Activated gamma-delta T cell treated with Interleukin-2 at 50 U/mL for 16 hours (primary cell): ENCODE results near the gene IMMP2L.
"Not testable (repeated sequence)": the region's sequence is repeated elsewhere in the genome, so short reads cannot be mapped to it uniquely, and the experiment has no call there.

Experiments used
- DNase-seq: peaks from one replicate; pipeline ENCODE4 v3.0.0-alpha.2; 2020

Gene IMMP2L

DNA sequence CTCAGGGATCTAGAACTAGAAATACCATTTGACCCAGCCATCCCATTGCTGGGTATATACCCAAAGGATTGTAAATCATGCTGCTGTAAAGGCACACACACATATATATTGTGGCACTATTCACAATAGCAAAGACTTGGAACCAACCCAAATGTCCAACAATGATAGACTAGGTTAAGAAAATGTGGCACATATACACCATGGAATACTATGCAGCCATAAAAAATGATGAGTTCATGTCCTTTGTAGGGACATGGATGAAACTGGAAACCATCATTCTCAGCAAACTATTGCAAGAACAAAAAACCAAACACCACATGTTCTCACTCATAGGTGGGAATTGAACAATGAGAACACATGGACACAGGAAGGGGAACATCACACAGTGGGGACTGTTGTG lies 56.9 kb downstream of the IMMP2L start:
- DNase-seq: not testable (repeated sequence)

DNA sequence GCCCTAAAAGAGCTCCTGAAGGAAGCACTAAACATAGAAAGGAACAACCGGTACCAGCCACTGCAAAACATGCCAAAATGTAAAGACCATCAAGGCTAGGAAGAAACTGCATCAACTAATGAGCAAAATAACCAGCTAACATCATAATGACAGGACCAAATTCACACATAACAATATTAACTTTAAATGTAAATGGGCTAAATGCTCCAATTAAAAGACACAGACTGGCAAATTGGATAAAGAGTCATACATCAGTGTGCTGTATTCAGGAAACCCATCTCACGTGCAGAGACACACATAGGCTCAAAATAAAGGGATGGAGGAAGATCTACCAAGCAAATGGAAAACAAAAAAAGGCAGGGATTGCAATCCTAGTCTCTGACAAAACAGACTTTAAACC lies 60.5 kb downstream of the IMMP2L start:
- DNase-seq: not testable (repeated sequence)

GRCh38 chr7:111499027-111499426 lies 63.3 kb downstream of the IMMP2L start:
- no peak for DNase-seq

DNA sequence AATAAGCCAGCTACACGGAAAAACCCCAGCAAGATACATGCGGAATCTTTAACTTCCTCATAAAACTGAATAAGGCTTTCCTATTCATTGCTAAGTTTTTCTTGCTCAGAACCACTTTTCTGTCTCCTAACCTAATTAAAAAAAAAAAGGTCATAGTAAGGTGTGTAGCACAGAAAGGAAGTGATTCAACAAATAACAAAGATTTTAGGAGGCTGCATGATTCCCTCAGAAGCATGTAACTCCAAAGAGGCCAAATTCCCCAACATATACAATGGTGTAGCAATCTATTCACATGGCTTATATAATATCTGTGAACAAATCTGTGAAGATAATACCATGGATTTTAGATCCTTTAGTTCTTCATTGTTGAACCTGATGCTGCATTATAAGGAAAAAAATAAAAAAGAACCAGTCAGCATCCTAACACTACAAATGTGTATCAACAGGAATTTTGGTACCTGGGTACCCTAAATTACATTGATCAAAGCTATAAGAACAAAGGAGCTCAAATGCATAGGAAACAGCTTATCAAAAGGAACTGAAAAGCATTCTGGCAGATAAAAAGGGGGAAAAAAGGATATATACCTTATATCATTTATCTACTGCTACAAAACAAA lies 63.8 kb downstream of the IMMP2L start:
- no peak for DNase-seq

DNA sequence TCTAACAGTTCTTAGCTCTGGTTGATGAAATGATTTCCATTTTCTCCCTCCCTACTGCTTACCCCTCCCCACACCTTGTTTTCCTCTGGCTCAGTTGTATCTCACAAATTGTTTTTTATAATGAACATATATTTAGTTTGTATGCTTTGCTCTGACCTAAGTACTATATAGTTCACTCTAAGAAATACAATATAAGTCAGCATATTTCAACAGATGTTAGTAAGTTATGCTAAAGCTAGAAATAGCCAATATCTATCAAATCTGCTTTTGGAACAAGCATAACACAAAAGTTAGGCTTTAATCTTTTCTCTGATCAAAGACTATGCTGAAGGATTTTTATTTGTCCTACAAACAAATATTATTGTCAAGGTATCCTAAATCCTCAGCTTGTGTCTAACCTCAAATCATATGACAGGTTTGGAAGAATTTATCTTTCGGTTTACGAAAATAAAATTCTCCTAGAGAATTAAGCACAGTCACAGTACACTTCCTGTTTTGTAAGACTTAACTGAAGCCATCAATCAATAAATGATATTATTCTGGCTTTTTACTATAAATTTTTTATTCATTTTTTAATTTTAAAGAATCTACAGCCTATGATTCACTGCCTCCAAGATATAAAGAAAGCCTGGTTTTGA lies 67.0 kb downstream of the IMMP2L start:
- no peak for DNase-seq

DNA sequence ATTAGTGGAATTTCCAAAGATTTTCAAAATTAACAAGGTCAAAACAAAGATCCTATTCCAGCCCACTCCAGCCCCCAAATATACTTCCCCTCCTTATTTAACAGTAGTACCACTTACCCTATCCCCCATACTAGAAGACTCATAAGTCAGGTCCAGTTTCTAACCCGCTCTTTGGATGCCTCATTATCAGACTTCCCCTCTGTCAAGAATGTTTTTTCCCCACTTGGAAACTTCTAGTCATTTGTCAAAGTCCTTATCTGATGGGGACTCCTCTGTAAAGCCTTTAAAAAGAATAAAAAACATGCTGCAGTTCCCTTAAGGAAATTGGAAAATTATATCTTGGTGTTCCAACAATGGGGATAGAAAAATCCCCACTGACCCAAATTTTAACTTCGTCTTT lies 70.1 kb downstream of the IMMP2L start:
- DNase-seq: no peak

- no peak for DNase-seq
These were observed 75.7 kb downstream of the IMMP2L start for GRCh38 chr7:111486472-111487142.

DNA sequence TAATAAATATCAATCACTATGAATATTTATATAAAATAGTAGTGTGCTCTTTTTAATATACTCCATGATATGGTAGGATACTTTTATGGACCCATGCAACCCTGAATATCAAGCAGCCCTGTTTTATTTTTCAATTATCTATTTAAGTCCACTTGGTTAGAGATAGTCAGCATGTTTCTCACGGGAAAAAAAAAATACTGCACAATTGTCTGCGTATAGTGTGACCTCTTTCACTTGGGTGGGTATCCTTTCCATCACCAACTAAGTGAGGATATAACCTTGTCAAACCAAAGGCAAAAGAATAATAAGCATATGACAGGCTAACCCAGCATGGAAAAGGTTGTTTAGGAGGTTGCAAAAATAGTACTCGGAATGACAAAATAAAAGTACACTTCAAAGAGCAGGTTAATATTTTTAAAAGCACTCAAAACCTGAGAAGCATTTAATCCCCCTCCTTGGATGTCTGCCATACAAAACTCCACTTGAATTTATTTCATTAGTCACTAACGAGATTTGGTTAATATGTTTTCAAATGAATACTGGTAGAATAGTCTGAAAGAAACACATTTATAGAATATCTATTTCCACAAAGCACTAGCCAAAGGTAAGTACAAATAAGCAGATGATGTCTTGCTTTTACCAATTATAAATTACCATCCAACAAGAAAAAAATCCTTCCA lies 76.5 kb downstream of the IMMP2L start:
- DNase-seq: no peak

GRCh38 chr7:111483078-111483477 lies 79.2 kb downstream of the IMMP2L start:
- no peak for DNase-seq

DNA sequence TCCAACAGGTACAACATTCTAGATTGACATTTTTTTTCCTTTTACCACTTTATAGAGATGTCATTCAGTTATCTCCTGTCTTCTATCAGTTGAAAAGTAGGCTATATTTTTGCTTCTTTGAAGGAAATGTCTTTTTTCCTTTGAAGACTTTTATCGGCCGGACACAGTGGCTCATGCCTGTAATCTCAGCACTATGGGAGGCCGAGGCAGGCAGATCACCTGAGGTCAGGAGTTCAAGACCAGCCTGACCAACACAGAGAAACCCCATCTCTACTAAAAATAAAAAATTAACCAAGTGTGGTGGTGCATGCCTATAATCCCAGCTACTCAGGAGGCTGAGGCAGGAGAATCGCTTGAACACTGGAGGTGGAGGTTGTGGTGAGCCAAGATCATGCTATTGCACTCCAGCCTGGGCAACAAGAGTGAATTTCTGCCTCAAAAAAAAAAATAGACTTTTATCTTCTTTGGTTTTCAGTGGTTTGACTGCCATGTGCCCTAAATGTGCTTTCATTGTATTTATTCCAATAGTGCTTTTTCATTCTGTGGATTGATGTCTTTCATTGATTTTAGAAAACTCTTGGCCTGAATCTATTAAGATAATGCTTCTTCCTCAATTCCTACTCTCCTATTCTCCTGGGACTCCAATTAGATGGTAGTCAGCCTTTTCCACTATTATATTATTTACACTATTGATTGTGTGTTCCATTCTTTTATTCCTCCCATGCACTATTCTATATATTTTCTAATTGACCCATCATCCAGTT lies 84.6 kb downstream of the IMMP2L start:
- DNase-seq: no peak

- DNase-seq: no peak
These were observed 85.6 kb downstream of the IMMP2L start for GRCh38 chr7:111476586-111477293.

GRCh38 chr7:111475959-111476358 lies 86.3 kb downstream of the IMMP2L start:
- DNase-seq: no peak

DNA sequence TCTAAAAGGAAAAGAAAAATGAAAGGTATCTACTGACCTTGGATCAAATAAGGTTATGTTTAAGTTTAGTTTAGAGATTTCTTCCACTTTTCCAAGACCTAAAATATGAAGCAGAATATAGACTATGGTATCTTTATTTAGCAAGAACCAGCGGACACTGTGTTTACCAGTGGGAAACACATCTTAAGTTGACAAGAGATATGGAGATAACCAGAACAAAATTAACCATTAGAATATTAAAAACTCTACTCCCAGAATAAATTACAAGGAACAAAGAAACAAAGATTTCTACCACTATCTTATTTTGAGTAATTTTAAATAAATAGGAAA lies 86.9 kb downstream of the IMMP2L start:
- DNase-seq: no peak

DNA sequence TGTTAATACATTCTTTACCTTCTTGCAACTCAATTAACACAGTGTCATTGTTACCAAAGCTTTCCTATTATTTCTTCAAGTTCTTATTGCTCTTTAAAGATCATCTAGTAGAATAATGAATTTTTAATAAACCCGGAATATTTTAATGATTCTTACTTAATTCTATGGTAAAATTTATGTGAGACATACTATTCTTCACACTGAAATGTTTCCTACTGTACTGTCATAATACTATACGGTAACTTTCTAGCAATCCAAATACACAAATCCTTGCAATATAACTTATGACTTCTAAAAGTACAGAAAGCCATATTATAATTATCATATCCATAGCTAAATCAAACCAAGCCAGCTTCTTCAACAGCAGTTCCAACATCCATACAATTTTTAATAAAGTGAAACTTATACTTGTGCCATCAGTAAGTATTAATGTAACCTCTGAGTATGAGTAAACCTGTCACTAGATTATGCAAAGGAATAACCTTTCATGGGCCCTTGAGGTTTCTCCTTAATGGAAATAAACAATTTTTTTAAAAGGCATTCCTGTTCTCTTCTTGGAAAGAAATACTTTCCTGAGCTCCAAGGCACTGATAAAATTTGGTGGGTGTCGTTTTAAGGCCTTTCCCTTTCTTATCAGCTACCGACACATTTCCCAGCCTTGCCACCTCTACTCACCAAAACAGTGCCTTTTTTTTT lies 87.4 kb downstream of the IMMP2L start:
- DNase-seq: no peak

DNA sequence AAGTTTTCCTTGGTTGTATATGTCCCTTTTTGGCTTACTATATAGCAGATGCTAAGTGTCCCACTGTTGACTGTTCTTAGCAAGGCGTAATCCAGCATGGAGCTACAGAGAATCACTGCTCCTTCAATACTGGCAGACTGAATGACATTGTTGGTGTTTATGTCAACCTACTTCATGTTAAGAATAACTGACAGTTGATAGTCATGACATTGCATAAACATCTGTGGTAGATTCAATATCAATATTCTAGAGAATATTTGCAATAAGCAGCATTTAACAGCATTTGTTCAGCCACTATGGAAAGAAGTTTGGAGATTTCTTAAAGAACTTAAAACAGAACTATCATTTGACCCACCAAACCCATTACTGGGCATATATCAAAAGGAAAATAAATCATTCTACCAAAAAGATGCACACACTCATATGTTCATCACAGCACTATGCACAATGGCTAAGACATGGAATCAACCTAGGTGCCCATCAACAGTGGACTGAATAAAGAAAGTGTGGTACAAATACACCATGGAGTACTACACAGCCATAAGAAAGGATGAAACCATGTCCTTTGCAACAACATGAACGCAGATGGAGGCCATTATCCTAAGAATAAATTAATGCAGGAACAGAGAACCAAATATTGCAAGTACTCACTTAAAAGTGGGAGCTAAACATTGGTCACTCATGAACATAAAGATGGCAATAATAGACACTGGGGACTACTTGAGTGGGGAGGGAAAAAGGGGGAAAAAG lies 88.7 kb downstream of the IMMP2L start:
- no peak for DNase-seq

- DNase-seq: no peak
These were observed 91.3 kb downstream of the IMMP2L start for GRCh38 chr7:111470998-111471397.

DNA sequence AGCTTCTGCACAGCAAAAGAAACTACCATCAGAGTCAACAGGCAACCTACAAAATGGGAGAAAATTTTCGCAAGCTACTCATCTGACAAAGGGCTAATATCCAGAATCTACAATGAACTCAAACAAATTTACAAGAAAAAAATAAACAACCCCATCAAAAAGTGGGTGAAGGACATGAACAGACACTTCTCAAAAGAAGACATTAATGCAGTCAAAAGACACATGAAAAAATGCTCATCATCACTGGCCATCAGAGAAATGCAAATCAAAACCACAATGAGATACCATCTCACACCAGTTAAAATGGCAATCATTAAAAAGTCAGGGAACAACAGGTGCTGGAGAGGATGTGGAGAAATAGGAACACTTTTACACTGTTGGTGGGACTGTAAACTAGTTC lies 92.4 kb downstream of the IMMP2L start:
- DNase-seq: not testable (repeated sequence)

DNA sequence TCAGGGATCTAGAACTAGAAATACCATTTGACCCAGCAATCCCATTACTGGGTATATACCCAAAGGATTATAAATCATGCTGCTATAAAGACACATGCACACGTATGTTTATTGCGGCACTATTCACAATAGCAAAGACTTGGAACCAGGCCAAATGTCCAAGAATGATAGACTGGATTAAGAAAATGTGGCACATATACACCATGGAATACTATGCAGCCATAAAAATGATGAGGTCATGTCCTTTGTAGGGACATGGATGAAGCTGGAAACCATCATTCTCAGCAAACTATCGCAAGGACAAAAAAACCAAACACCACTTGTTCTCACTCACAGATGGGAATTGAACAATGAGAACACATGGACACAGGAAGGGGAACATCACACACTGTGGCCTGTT lies 96.5 kb downstream of the IMMP2L start:
- not testable (repeated sequence) for DNase-seq

GRCh38 chr7:111460695-111461094 lies 101.6 kb downstream of the IMMP2L start:
- no peak for DNase-seq

DNA sequence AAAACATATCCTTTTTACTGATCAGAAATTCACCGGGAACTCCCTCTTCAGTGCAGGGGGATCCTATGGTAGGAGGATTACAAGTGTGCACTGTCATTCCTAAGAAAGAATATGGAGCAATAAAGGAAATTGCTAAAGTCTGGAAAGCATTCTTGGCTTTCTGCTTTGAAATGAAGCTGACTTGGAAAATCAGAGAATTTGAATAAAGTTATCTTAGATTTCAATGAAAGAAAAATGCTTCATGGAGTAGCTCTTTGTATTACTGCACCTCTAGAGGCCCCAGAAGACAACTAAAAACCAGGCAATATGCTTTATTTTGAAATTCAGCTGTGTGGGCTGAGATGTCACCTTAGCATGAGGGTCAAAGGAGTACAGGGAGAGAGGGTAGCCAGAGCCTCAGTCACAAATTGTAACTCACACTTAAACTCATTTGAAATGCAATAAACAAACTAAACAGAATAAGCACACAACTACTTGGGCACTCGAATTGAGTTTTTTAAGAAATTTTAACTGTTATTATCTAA lies 102.5 kb downstream of the IMMP2L start:
- DNase-seq: no peak
